HL-60 (cell line): ENCODE measurements around the gene VEGFB.

ENCODE experiments used
- CTCF ChIP-seq: IDR thresholded peaks from one replicate; pipeline ENCODE4 v1.5.1; 2011; ENCODE audit warnings: low read length, control low read depth, inconsistent platforms; ENCODE audit not compliant: insufficient read depth
- GABPA ChIP-seq: IDR thresholded peaks from 2 replicates; pipeline ENCODE4 v1.6.1; 2012; ENCODE audit warnings: low read depth
- POLR2AphosphoS5 ChIP-seq: IDR thresholded peaks from 2 replicates; pipeline ENCODE4 v1.6.1; 2012; ENCODE audit warnings: low read depth
- REST ChIP-seq: IDR thresholded peaks from 2 replicates; pipeline ENCODE4 v1.6.1; 2012; ENCODE audit warnings: low read depth; ENCODE audit not compliant: insufficient replicate concordance

GRCh38 chr11:64230985-64231365 lies 3.4 kb upstream of the VEGFB start:
- TF ChIP-seq CTCF (no peak), REST (no peak), GABPA (no peak), POLR2AphosphoS5 (no peak)
